ENCODE data around the gene ZSCAN9. TPM values are rescaled to one million over a fixed set of nuclear protein-coding genes. Genes with fewer than 3 reads are reported as not detected.

Gene ZSCAN9
- total and polyA plus RNA-seq, 2 of the 8 experiments (the other 6 are each of a cell fraction or from before 2014, with no cell fraction given) = 10.8 to 13.6 TPM

- H2BK12ac ChIP-seq (ENCODE audit: low read depth, low read length) = no peak overlapping the region
- POLR2A ChIA-PET (ENCODE audit: partially characterized antibody) = no interaction called here
Observed at GRCh38 chr6:28277746-28278145, 52.7 kb downstream of the ZSCAN9 start.

More at GRCh38 chr6:28277746-28278145, 52.7 kb downstream of the ZSCAN9 start:
- no peak overlapping the region for H3K4ac ChIP-seq (replicated peaks; ENCODE audit: insufficient read length, low read depth, low read length)
- H4K20me1 ChIP-seq (replicated peaks in 1 of 2; ENCODE audit: control insufficient read depth in 1 of 2, insufficient read depth in 2 of 2, low read length in 2 of 2) = no peaks in the 10 kb centered on the region
- no peak overlapping the region for H3K9ac ChIP-seq (replicated peaks in 1 of 4; ENCODE audit: extremely low read depth in 1 of 4, low read depth in 3 of 4, low read length in 3 of 4)
- no peak overlapping the region for H3K4me3 ChIP-seq (ENCODE audit: extremely low read depth in 1 of 4, insufficient read depth in 2 of 4, low read depth in 3 of 4, low read length in 4 of 4)
- no peak overlapping the region for H3K23ac ChIP-seq (ENCODE audit: insufficient read length)
- no peaks in the 10 kb centered on the region for H3K23me2 ChIP-seq (ENCODE audit: low read depth, low read length)
- no peak overlapping the region for H2AK5ac ChIP-seq (ENCODE audit: low read depth, low read length)
- H3K79me2 ChIP-seq (ENCODE audit: control insufficient read depth in 1 of 2, insufficient read depth in 2 of 2, low read length in 2 of 2) = peaks cover 0 to 11% of the 10 kb centered on the region in 2 experiments; a peak in 2 of 4 replicates
- 0 out of 2 replicates have a peak, but pooled peaks cover under 1% of the 10 kb centered on the region for H3K79me1 ChIP-seq (ENCODE audit: low read depth, low read length)
- 79% methylated on average over 3 of the region's 3 CpGs; no CpG with 5 or more reads in 1 of the 2 experiments for WGBS, 2 experiments (ENCODE audit: extremely low coverage in 1 of 2, insufficient coverage in 1 of 2, insufficient read length in 1 of 2, insufficient replicate concordance in 2 of 2, low coverage in 1 of 2, low lambda C conversion rate in 2 of 2, missing lambda C conversion rate in 1 of 2)
- peaks cover 0 to under 1% (median 0%) of the 10 kb centered on the region in 4 experiments; a peak in 2 of 7 replicates for H3K4me1 ChIP-seq (replicated peaks in 1 of 4; ENCODE audit: control insufficient read depth in 3 of 4, insufficient read depth in 4 of 4, low read length in 3 of 4)
- CTCF ChIA-PET (ENCODE audit: partially characterized antibody) = interaction anchor here (1.8 kb wide), 1 partner anchor 77 kb away, joined by 6 read pairs; no protein-coding TSS in a partner anchor
- H3K27me3 ChIP-seq (replicated peaks in 1 of 4; ENCODE audit: control insufficient read depth in 3 of 4, extremely low read depth in 1 of 4, insufficient read depth in 3 of 4, low read length in 3 of 4) = no peaks in the 10 kb centered on the region
- H4K5ac ChIP-seq (ENCODE audit: insufficient read length, low read depth, low read length) = no peak overlapping the region
- H3K27ac ChIP-seq (ENCODE audit: low read depth, low read length) = no peak overlapping the region
- H3K4me2 ChIP-seq (ENCODE audit: insufficient read depth in 1 of 2, low read depth in 2 of 2, low read length in 2 of 2) = no peak overlapping the region
- no peak overlapping the region for H3K18ac ChIP-seq (ENCODE audit: extremely low read depth, low read length)
- DNase-seq (ENCODE audit: low read depth in 1 of 2, low spot score in 2 of 2) (no peak), FAIRE-seq (no peak)
- H3K36me3 ChIP-seq (ENCODE audit: control insufficient read depth in 2 of 4, insufficient read depth in 4 of 4, low read length in 3 of 4) = peaks cover 2 to 26% (median 14%) of the 10 kb centered on the region in 4 experiments; a peak in 7 of 8 replicates
- no peak overlapping the region for H4K91ac ChIP-seq (replicated peaks; ENCODE audit: insufficient read length, low read length)
- H3K9me3 ChIP-seq (ENCODE audit: insufficient read depth in 2 of 2, low read depth in 1 of 2, low read length in 1 of 2) = no peaks in the 10 kb centered on the region
- no peak overlapping the region for H2AFZ ChIP-seq (ENCODE audit: low read length)
- H3K14ac ChIP-seq (ENCODE audit: insufficient read length) = no peak overlapping the region
- H3K56ac ChIP-seq (replicated peaks; ENCODE audit: insufficient read length, low read depth, low read length) = no peak overlapping the region
- no peak overlapping the region for H2BK120ac ChIP-seq (replicated peaks; ENCODE audit: low read depth, low read length)
- no peak overlapping the region for H2BK20ac ChIP-seq (ENCODE audit: low read length)
- TF ChIP-seq SAP30 (IDR thresholded peaks at IDR 0.05; ENCODE audit: insufficient read depth, insufficient replicate concordance, low read length) = no peak
- no peak for TF ChIP-seq FOSL1 (IDR thresholded peaks at IDR 0.05; ENCODE audit: insufficient read depth, low read depth, low read length)
- TF ChIP-seq SP2 (IDR thresholded peaks at IDR 0.05; ENCODE audit: low read length) = no peak
- no peak for TF ChIP-seq NRF1 (IDR thresholded peaks at IDR 0.05; ENCODE audit: low read depth, low read length)
- TF ChIP-seq HDAC6 (IDR thresholded peaks at IDR 0.05; ENCODE audit: low read depth, low read length) = no peak
- no peak for TF ChIP-seq MAFK (IDR thresholded peaks at IDR 0.05; ENCODE audit: low read depth, low read length)
- no peak for TF ChIP-seq KDM4A (IDR thresholded peaks at IDR 0.05; ENCODE audit: low read depth, low read length, severe bottlenecking)
- TF ChIP-seq ATF3 (IDR thresholded peaks at IDR 0.05; ENCODE audit: insufficient read depth, low read depth, low read length) = no peak
- TF ChIP-seq EGR1 (IDR thresholded peaks at IDR 0.05; ENCODE audit: borderline replicate concordance, low read depth, low read length) = no peak
- no peak for TF ChIP-seq CTBP2 (IDR thresholded peaks at IDR 0.05; ENCODE audit: borderline replicate concordance, insufficient read depth, insufficient read length, low read length)
- TF ChIP-seq RAD21 (IDR thresholded peaks at IDR 0.05 in 1 of 2, conservative IDR thresholded peaks at IDR 0.05 in 1 of 2; ENCODE audit: low read depth in 2 of 2, low read length in 2 of 2) = no peak
- H4K8ac ChIP-seq (ENCODE audit: extremely low read depth, insufficient read depth, low read length) = no peak overlapping the region
- H2BK15ac ChIP-seq (ENCODE audit: low read length) = no peak overlapping the region
- H2BK5ac ChIP-seq (ENCODE audit: low read depth, low read length) = no peak overlapping the region

Measured in H1 (cell line).